ENCODE measurements around the gene NFATC1. TPM values are rescaled to one million over a fixed set of nuclear protein-coding genes. Genes with fewer than 3 reads are reported as not detected.
A peak's percentile ranks its signal among the peaks of the same experiment; 100 is the strongest.

NFATC1 gene
- total RNA-seq, 2 donors from 2014 or later, result 5.2 to 5.9 TPM

DNA sequence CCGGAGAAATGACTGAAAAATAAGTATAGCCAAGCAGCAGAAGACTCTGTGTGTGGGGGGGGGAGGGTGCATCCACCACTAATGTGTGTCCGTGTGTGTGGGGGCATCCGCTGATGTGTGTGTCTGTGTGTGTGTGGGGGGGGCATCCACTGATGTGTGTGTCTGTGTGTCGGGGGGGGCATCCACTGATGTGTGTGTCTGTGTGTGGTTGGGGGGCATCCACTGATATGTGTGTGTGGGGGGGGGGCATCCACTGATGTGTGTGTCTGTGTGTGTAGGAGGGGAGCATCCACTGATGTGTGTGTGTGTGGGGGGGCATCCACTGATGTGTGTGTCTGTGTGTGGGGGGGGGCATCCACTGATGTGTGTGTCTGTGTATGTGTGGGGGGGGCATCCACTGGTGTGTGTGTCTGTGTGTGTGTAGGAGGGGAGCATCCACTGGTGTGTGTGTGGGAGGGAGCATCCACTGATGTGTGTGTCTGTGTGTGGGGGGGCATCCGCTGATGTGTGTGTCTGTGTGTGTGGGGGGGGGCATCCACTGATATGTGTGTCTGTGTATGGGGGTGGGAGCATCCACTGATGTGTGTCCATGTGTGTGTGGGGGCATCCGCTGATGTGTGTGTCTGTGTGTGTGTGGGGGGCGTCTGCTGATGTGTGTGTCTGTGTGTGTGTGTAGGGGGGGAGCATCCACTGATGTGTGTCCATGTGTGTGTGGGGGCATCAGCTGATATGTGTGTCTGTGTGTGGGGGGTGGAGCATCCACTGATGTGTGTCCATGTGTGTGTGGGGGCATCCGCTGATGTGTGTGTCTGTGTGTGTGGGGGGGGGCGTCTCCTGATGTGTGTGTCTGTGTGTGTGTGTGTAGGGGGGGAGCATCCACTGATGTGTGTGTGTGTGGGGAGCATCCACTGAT lies 125.0 kb downstream of the NFATC1 start:
- no peaks in the 10 kb centered on the region for H3K36me3 ChIP-seq (replicated peaks in 1 of 2; ENCODE audit: insufficient read depth in 1 of 2, low read depth in 2 of 2)
- ATAC-seq (no peak), DNase-seq (peak in 1 of 4 donors; percentile 4)
- no peak overlapping the region for H3K27ac ChIP-seq
- H3K4me3 ChIP-seq, result no peak overlapping the region
- intact Hi-C loops (cut with DNase I), result no loop called here
- H3K4me1 ChIP-seq, result no peaks in the 10 kb centered on the region
- 63 to 69% methylated on average over 5 to 8 of the region's 9 CpGs for WGBS, 2 donors
- TF ChIP-seq, protein P1, sequence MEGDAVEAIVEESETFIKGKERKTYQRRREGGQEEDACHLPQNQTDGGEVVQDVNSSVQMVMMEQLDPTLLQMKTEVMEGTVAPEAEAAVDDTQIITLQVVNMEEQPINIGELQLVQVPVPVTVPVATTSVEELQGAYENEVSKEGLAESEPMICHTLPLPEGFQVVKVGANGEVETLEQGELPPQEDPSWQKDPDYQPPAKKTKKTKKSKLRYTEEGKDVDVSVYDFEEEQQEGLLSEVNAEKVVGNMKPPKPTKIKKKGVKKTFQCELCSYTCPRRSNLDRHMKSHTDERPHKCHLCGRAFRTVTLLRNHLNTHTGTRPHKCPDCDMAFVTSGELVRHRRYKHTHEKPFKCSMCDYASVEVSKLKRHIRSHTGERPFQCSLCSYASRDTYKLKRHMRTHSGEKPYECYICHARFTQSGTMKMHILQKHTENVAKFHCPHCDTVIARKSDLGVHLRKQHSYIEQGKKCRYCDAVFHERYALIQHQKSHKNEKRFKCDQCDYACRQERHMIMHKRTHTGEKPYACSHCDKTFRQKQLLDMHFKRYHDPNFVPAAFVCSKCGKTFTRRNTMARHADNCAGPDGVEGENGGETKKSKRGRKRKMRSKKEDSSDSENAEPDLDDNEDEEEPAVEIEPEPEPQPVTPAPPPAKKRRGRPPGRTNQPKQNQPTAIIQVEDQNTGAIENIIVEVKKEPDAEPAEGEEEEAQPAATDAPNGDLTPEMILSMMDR (IDR thresholded peaks at IDR 0.05), result no peak
- no peak for TF ChIP-seq POLR2A (IDR thresholded peaks at IDR 0.05)
- no peaks in the 10 kb centered on the region for H3K27me3 ChIP-seq
- H3K9me3 ChIP-seq, result no peaks in the 10 kb centered on the region

DNA sequence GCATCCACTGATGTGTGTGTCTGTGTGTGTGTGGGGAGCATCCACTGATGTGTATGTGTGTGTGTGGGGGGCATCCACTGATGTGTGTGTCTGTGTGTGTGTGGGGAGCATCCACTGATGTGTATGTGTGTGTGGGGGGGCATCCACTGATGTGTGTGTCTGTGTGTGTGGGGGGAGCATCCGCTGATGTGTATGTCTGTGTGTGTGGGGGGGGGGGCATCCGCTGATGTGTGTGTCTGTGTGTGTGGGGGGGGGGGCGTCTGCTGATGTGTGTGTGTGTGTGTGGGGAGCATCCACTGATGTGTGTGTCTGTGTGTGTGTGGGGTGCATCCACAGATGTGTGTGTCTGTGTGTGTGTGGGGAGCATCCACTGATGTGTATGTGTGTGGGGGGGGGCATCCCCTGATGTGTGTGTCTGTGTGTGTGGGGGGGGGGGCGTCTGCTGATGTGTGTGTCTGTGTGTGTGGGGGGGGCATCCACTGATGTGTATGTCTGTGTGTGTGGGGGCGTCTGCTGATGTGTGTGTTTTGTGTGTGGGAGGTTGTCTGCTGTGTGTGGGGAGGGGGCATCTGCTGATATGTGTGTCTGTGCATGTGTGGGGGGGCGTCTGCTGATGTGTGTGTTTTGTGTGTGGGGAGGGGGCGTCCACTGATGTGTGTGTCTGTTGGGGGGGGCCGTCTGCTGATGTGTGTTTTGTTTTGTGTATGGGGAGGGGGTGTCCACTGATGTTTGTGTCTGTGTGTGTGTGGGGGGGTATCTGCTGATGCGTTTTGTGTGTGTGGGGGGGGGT lies 125.9 kb downstream of the NFATC1 start:
- DNase-seq, result no peak
- intact Hi-C loops (cut with DNase I), result no loop called here
- ATAC-seq, result no peak

DNA sequence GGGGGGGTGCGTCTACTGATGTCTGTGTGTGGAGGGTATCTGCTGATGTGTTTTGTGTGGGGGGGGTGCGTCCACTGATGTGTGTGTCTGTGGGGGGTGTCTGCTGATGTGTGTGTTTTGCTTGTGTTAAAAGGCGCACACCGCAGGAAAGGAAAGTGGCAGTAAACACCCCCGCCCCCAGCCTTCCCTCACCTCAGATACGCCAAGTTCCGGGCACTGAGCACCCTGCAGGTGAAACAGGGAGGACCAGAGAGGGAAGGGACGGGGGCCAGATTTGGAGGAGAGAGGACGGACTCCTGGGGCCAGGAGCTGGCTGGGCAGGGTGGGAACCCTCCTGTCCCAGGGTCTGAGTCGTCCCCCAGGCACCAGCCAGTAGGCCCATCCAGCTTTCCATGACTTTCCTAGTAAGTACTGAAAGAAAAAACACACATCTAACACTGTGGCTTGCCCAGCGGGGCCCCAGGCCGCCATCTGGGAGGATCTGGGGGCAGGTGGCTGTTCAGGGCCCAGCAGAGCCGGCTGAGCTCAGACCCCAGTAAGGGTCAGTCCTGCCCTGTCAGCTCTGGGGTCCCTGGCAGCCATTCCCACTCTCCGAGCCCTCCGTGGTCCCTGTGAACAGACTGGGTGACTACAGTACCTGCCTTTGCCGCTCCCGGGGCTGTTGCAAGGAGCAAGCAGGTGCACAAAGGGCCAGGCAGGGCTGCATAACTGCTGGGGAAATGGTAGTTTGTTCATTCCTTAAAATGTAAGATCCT lies 126.9 kb downstream of the NFATC1 start:
- no peak for ATAC-seq
- 83 to 94% methylated on average over 8 to 17 of the region's 17 CpGs for WGBS, 2 donors

More for the DNA sequence above, 125.9 kb downstream of the NFATC1 start:
- Histone ChIP-seq H3K9me3 (no peaks in the 10 kb centered on the region), H3K4me3 (no peak overlapping the region), H3K27me3 (no peaks in the 10 kb centered on the region), H3K27ac (no peak overlapping the region), H3K4me1 (no peaks in the 10 kb centered on the region), H3K36me3 (replicated peaks in 1 of 2; ENCODE audit: insufficient read depth in 1 of 2, low read depth in 2 of 2) (no peaks in the 10 kb centered on the region)
- TF ChIP-seq, protein P1 (IDR thresholded peaks at IDR 0.05), result no peak
- no peak for TF ChIP-seq POLR2A (IDR thresholded peaks at IDR 0.05)
- 56 to 71% methylated on average over 5 to 6 of the region's 9 CpGs for WGBS, 2 donors

DNA sequence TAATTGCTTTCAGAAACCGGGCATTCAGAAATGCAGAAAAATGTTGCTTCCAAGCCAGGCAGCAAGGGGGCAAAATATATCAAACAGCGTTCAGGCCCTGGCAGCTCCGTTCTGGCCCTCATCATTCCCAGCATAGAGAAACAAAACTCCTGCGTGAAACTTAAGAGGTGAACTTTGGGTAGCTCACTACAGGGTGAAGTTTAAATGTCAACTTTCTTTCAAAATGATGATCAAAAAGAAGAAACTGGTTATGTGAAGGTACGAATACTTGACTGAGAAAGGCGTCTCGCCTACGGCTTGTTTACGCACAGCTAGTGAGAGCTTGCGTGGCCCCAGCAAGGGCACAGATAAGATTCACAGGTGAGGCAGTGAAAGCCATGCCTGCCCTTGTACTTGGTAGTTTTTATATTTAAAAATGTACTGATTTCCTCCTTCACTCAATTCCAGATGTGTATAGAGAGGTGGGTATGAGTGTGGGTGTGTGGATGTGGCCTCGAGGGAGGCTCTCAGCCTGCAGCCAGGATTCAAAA lies 127.5 kb downstream of the NFATC1 start:
- H3K27ac ChIP-seq, result no peak overlapping the region

More for the DNA sequence above, 126.9 kb downstream of the NFATC1 start:
- no peaks in the 10 kb centered on the region for H3K36me3 ChIP-seq (replicated peaks in 1 of 2; ENCODE audit: insufficient read depth in 1 of 2, low read depth in 2 of 2)
- no peak overlapping the region for H3K4me3 ChIP-seq
- DNase-seq, result peak in 1 of 4 donors; percentile 5
- H3K27ac ChIP-seq, result no peak overlapping the region
- H3K4me1 ChIP-seq, result no peaks in the 10 kb centered on the region
- intact Hi-C loops (cut with DNase I), result no loop called here
- TF ChIP-seq POLR2A (IDR thresholded peaks at IDR 0.05), result no peak
- TF ChIP-seq, protein P1 (IDR thresholded peaks at IDR 0.05), result no peak
- no peaks in the 10 kb centered on the region for H3K9me3 ChIP-seq
- H3K27me3 ChIP-seq, result no peaks in the 10 kb centered on the region

More for the DNA sequence above, 127.5 kb downstream of the NFATC1 start:
- intact Hi-C loops (cut with DNase I), result no loop called here
- no peak for TF ChIP-seq POLR2A (IDR thresholded peaks at IDR 0.05)
- TF ChIP-seq, protein P1 (IDR thresholded peaks at IDR 0.05), result no peak
- Histone ChIP-seq H3K4me1 (no peaks in the 10 kb centered on the region), H3K9me3 (no peaks in the 10 kb centered on the region), H3K4me3 (no peak overlapping the region), H3K36me3 (replicated peaks in 1 of 2; ENCODE audit: insufficient read depth in 1 of 2, low read depth in 2 of 2) (peaks cover 0 to 1% of the 10 kb centered on the region in 2 donors), H3K27me3 (no peaks in the 10 kb centered on the region)
- ATAC-seq (no peak), DNase-seq (peak in 1 of 4 donors; percentile 2)
- 79 to 86% methylated on average over 11 of the region's 11 CpGs for WGBS, 2 donors
